ENCODE data around the gene TSKU.

- no peak for TF ChIP-seq CTCF (conservative IDR thresholded peaks at IDR 0.05)
- TF ChIP-seq ZFX (IDR thresholded peaks at IDR 0.05): no peak
Observed at GRCh38 chr11:76777305-76777704, 5.9 kb upstream of the TSKU start.
